ENCODE data around the gene SRXN1. TPM values are rescaled to one million over a fixed set of nuclear protein-coding genes. Genes with fewer than 3 reads are reported as not detected.

The SRXN1 gene
- total and polyA plus RNA-seq, 2 donors from 2014 or later: 17.4 to 51.1 TPM

DNA sequence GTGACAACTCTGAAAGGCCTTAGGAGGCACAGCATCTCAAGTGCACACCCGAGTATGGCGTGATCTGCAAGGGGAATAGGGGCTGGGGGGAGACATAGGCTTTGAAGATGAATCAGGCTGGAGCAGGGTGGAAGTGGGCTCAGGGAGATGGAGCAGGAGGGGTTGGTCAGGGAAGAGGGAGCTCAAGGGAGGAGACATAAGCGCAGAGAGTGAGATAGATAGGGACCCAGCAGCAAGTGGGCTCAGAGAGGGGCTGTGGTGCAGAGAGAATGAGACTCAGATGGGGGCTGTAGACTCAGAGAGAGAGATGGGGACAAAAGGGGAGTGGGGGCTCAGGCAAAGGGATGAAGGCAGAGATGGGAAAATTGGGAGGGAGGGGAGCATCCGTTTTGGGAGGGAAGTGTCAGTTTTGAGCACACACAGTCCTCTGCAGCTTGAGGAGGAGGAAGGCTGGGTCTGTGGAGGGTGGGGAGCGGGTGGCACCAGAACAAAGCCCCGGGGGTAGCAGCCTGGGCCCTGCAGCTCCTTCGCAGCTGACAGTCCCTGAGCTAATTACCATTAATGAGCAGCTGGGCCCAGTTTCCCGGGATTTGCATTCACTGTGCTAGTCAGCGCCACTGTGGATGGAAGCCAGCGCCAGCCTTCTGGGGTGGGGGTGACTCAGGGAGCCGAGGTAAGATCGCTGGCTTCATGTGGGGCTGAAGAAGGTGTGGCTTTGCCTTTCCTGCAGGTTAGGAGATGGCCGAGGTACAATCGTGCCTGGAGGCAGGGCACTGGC is 18.7 kb downstream of the SRXN1 start:
- Histone ChIP-seq H3K27me3 (ENCODE audit: control insufficient read depth, insufficient read depth, low read length) (no peaks in the 10 kb centered on the region), H3K4me1 (ENCODE audit: control insufficient read depth in 2 of 3, insufficient read depth in 2 of 3, low read depth in 1 of 3, low read length in 3 of 3) (no peaks in the 10 kb centered on the region), H3K9ac (ENCODE audit: low read length in 3 of 3) (no peak overlapping the region), H3K9me3 (ENCODE audit: control insufficient read depth in 2 of 3, insufficient read depth in 1 of 3, low read length in 3 of 3) (no peaks in the 10 kb centered on the region), H3K4me3 (ENCODE audit: low read length in 3 of 3) (no peak overlapping the region), H3K27ac (ENCODE audit: low read depth in 2 of 2, low read length in 2 of 2) (no peak overlapping the region), H3K36me3 (ENCODE audit: control insufficient read depth in 2 of 3, insufficient read depth in 3 of 3, low read length in 3 of 3) (no peaks in the 10 kb centered on the region)
- intact Hi-C loops (cut with DNase I): no loop called here
- TF ChIP-seq, protein P1, sequence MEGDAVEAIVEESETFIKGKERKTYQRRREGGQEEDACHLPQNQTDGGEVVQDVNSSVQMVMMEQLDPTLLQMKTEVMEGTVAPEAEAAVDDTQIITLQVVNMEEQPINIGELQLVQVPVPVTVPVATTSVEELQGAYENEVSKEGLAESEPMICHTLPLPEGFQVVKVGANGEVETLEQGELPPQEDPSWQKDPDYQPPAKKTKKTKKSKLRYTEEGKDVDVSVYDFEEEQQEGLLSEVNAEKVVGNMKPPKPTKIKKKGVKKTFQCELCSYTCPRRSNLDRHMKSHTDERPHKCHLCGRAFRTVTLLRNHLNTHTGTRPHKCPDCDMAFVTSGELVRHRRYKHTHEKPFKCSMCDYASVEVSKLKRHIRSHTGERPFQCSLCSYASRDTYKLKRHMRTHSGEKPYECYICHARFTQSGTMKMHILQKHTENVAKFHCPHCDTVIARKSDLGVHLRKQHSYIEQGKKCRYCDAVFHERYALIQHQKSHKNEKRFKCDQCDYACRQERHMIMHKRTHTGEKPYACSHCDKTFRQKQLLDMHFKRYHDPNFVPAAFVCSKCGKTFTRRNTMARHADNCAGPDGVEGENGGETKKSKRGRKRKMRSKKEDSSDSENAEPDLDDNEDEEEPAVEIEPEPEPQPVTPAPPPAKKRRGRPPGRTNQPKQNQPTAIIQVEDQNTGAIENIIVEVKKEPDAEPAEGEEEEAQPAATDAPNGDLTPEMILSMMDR (IDR thresholded peaks at IDR 0.05; ENCODE audit: borderline replicate concordance, extremely low read depth, insufficient read depth): no peak
- DNase-seq: no peak
- FAIRE-seq: no peak

DNA sequence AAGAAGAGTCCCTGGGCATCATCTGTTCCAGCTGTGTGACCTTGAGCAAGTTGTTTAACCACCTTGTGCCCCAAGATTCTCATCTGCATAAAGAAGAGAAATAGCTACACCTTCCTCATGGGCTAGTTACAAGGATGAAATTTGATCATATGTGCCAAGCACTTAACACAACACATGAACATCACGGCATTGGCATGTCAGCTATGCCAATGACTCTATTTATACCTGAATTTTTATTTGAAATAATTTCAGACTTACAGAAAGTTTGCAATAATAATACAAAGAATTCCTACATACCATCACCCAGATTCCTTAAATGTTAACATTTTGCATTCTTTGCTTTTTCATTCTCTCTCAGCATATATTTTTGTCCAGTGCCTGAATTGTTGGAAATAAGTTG is 21.9 kb downstream of the SRXN1 start:
- no peak for FAIRE-seq
- TF ChIP-seq, protein P1 (IDR thresholded peaks at IDR 0.05; ENCODE audit: borderline replicate concordance, extremely low read depth, insufficient read depth): no peak

DNA sequence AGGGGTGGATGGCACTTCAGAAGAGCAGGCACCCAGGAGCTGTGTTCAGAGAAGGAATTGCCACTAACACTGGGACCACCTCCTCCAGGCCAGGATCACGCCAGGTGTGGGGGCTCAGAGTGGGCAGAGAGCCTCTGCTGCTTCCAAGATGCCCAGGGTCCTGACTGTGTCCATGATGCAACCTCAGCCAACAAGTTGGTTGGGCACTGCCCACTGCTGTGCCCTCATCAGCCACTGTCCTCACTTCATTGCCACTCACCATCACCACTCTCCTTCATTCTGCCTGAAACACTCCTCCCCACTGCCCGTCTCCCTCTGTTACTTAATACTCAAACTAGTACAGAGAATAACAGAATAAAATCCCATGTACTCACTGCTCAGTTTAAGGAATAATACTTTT is 26.4 kb downstream of the SRXN1 start:
- no peaks in the 10 kb centered on the region for H3K27me3 ChIP-seq (ENCODE audit: control insufficient read depth, insufficient read depth, low read length)
- H3K36me3 ChIP-seq (ENCODE audit: control insufficient read depth in 2 of 3, insufficient read depth in 3 of 3, low read length in 3 of 3): no peaks in the 10 kb centered on the region
- TF ChIP-seq, protein P1 (IDR thresholded peaks at IDR 0.05; ENCODE audit: borderline replicate concordance, extremely low read depth, insufficient read depth): no peak
- no peak overlapping the region for H3K27ac ChIP-seq (ENCODE audit: low read depth in 2 of 2, low read length in 2 of 2)
- intact Hi-C loops (cut with DNase I): no loop called here
- H3K4me3 ChIP-seq (ENCODE audit: low read length in 3 of 3): no peak overlapping the region
- no peaks in the 10 kb centered on the region for H3K9me3 ChIP-seq (ENCODE audit: control insufficient read depth in 2 of 3, insufficient read depth in 1 of 3, low read length in 3 of 3)
- DNase-seq (peak in 1 of 5 donors; percentile 10), FAIRE-seq (no peak)
- no peak overlapping the region for H3K9ac ChIP-seq (ENCODE audit: low read length in 3 of 3)
- no peaks in the 10 kb centered on the region for H3K4me1 ChIP-seq (ENCODE audit: control insufficient read depth in 2 of 3, insufficient read depth in 2 of 3, low read depth in 1 of 3, low read length in 3 of 3)

More for the DNA sequence above, 21.9 kb downstream of the SRXN1 start:
- Histone ChIP-seq H3K4me3 (ENCODE audit: low read length in 3 of 3) (no peak overlapping the region), H3K9me3 (ENCODE audit: control insufficient read depth in 2 of 3, insufficient read depth in 1 of 3, low read length in 3 of 3) (no peaks in the 10 kb centered on the region), H3K36me3 (ENCODE audit: control insufficient read depth in 2 of 3, insufficient read depth in 3 of 3, low read length in 3 of 3) (no peaks in the 10 kb centered on the region), H3K27ac (ENCODE audit: low read depth in 2 of 2, low read length in 2 of 2) (no peak overlapping the region), H3K9ac (ENCODE audit: low read length in 3 of 3) (no peak overlapping the region), H3K27me3 (ENCODE audit: control insufficient read depth, insufficient read depth, low read length) (no peaks in the 10 kb centered on the region), H3K4me1 (ENCODE audit: control insufficient read depth in 2 of 3, insufficient read depth in 2 of 3, low read depth in 1 of 3, low read length in 3 of 3) (no peaks in the 10 kb centered on the region)
- intact Hi-C loops (cut with DNase I): no loop called here
- DNase-seq: no peak
